Measurements from ENCODE around the gene SLC9A5.

DNA sequence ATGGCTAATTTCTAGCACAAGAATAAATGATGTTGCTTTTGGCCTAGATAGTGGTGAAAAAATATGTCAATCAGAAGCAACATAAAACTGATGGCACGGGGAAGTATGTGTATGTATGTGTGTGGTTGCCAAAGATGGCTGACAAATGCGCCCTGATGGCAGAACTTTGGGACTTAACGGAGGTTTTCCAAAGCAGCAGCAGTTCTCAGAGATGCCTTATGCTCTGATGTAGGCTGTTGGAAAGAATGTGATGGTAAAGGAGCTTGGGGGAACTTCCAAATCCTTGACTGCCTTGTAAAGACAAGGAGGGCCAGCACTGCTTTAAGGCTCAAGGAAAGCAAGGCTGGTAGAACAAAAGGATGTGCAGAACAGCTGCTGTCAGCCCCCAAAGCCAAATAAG is 61.8 kb downstream of the SLC9A5 start:
- no peak for TF ChIP-seq USF2 (IDR thresholded peaks at IDR 0.05)
- TF ChIP-seq SMC3 (IDR thresholded peaks at IDR 0.05), result no peak
- no peak for TF ChIP-seq ZC3H11A (IDR thresholded peaks at IDR 0.05)
- TF ChIP-seq KDM5A (IDR thresholded peaks at IDR 0.05), result no peak
- TF ChIP-seq, protein P1, sequence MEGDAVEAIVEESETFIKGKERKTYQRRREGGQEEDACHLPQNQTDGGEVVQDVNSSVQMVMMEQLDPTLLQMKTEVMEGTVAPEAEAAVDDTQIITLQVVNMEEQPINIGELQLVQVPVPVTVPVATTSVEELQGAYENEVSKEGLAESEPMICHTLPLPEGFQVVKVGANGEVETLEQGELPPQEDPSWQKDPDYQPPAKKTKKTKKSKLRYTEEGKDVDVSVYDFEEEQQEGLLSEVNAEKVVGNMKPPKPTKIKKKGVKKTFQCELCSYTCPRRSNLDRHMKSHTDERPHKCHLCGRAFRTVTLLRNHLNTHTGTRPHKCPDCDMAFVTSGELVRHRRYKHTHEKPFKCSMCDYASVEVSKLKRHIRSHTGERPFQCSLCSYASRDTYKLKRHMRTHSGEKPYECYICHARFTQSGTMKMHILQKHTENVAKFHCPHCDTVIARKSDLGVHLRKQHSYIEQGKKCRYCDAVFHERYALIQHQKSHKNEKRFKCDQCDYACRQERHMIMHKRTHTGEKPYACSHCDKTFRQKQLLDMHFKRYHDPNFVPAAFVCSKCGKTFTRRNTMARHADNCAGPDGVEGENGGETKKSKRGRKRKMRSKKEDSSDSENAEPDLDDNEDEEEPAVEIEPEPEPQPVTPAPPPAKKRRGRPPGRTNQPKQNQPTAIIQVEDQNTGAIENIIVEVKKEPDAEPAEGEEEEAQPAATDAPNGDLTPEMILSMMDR (IDR thresholded peaks at IDR 0.05), result no peak
- no peak for TF ChIP-seq EP300 (IDR thresholded peaks at IDR 0.05)
- no peak for TF ChIP-seq CHD2 (IDR thresholded peaks at IDR 0.05; ENCODE audit: low read length, partially characterized antibody)
- TF ChIP-seq POLR2A (IDR thresholded peaks at IDR 0.05; ENCODE audit: low read length), result no peak
- TF ChIP-seq JUN (IDR thresholded peaks at IDR 0.05), result no peak
- no peak for TF ChIP-seq MAX (IDR thresholded peaks at IDR 0.05)
- TF ChIP-seq NPAS2 (CRISPR knock-in tag; IDR thresholded peaks at IDR 0.05; ENCODE audit: borderline replicate concordance), result no peak
- no peak for TF ChIP-seq REST (IDR thresholded peaks at IDR 0.05)
- TF ChIP-seq ESRRA (IDR thresholded peaks at IDR 0.05; ENCODE audit: borderline replicate concordance, low read length), result no peak
- TF ChIP-seq MYC (IDR thresholded peaks at IDR 0.05; ENCODE audit: borderline replicate concordance, low read length), result no peak
